Activated T-cell treated with anti-CD3 and anti-CD28 coated beads, Interleukin-2, amount 50 U/mL, for 48 hours (primary cell): ENCODE results near the gene TRMT11.
"Not testable (repeated sequence)": the region's sequence is repeated elsewhere in the genome, so short reads cannot be mapped to it uniquely, and the experiment has no call there.

Source experiments
- DNase-seq, 2 experiments: peaks; one replicate each; pipeline ENCODE4 v3.0.0-alpha.2; 2020

The TRMT11 gene

GRCh38 chr6:126048635-126049034 lies 62.3 kb downstream of the TRMT11 start:
- DNase-seq: no peak

GRCh38 chr6:126050795-126051194 lies 64.5 kb downstream of the TRMT11 start:
- DNase-seq: no peak

- DNase-seq: no peak
Measured at GRCh38 chr6:126051791-126052190, 65.5 kb downstream of the TRMT11 start.

- DNase-seq: no peak
Measured at GRCh38 chr6:126052485-126052884, 66.1 kb downstream of the TRMT11 start.

GRCh38 chr6:126054258-126054702 lies 67.9 kb downstream of the TRMT11 start:
- DNase-seq: no peak

- no peak for DNase-seq
Measured at GRCh38 chr6:126054802-126055201, 68.5 kb downstream of the TRMT11 start.

- DNase-seq: no peak
Measured at GRCh38 chr6:126055449-126055848, 69.1 kb downstream of the TRMT11 start.

- DNase-seq: no peak
Measured at GRCh38 chr6:126056355-126057004, 70.1 kb downstream of the TRMT11 start.

- DNase-seq: not testable (repeated sequence)
Measured at GRCh38 chr6:126058085-126058484, 71.7 kb downstream of the TRMT11 start.

GRCh38 chr6:126060400-126060799 lies 74.1 kb downstream of the TRMT11 start:
- DNase-seq: no peak

- DNase-seq: no peak
Measured at GRCh38 chr6:126063512-126064146, 77.3 kb downstream of the TRMT11 start.

- no peak for DNase-seq
Measured at GRCh38 chr6:126064257-126064747, 78.0 kb downstream of the TRMT11 start.

- no peak for DNase-seq
Measured at GRCh38 chr6:126064748-126065401, 78.5 kb downstream of the TRMT11 start.

- DNase-seq: no peak
Measured at GRCh38 chr6:126066053-126067048, 80.0 kb downstream of the TRMT11 start.

GRCh38 chr6:126067073-126067472 lies 80.7 kb downstream of the TRMT11 start:
- no peak for DNase-seq

- no peak for DNase-seq
Measured at GRCh38 chr6:126069449-126069848, 83.1 kb downstream of the TRMT11 start.

- no peak for DNase-seq
Measured at GRCh38 chr6:126071000-126071647, 84.8 kb downstream of the TRMT11 start.

GRCh38 chr6:126072172-126072571 lies 85.8 kb downstream of the TRMT11 start:
- no peak for DNase-seq

GRCh38 chr6:126072834-126073233 lies 86.5 kb downstream of the TRMT11 start:
- no peak for DNase-seq

- DNase-seq: no peak
Measured at GRCh38 chr6:126075335-126076071, 89.2 kb downstream of the TRMT11 start.

GRCh38 chr6:126076992-126077664 lies 90.8 kb downstream of the TRMT11 start:
- no peak for DNase-seq
